Liver (tissue), 3 donors: ENCODE data around the gene TOMM20.

Experiments
- RAD21 ChIP-seq, 2 donors: IDR thresholded peaks; 2 replicates each; pipeline ENCODE4 v1.6.1; 2016; ENCODE audit warnings: antibody characterized with exemption in 2 of 2, mild to moderate bottlenecking in 2 of 2
- TAF1 ChIP-seq: conservative IDR thresholded peaks from 2 replicates; pipeline ENCODE4 v1.6.1; 2016; ENCODE audit warnings: antibody characterized with exemption, mild to moderate bottlenecking
- TF ChIP-seq, protein P1 (sequence below): fragments of 150-350 bp; IDR thresholded peaks from 2 replicates; pipeline ENCODE4 v1.5.1; 2017; ENCODE audit warnings: improper control_type of control experiment, low read depth, low read length; ENCODE audit not compliant: missing input control
- TF ChIP-seq, protein P2 (sequence below): IDR thresholded peaks from 2 replicates; pipeline ENCODE4 v1.6.1; 2016; ENCODE audit warnings: antibody characterized with exemption
- TF ChIP-seq, protein P3 (sequence below): IDR thresholded peaks from 2 replicates; pipeline ENCODE4 v1.6.1; 2016; ENCODE audit warnings: antibody characterized with exemption, mild to moderate bottlenecking
- donor health status: healthy.
- donor health status: healthy.

DNA sequence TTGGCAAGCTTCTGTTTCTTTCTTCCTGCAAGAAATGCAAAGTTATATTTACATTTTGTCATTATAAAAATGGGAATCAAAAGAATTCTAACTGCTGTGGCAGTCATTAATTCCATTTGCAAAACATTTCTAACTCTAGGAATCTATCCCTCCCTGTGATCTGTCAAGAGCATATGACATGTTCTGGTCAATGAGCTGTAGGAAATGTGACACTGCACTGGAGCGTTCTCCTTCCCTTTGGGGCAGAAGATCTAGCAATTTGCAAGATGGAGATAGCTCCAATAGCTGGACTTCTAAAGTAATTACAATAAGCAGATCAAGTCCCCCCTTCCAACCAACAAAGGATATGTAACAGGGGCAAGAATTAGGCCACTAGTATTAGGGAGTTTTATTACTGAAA, 6.3 kb downstream of the TOMM20 start:
- TF ChIP-seq, protein P1, sequence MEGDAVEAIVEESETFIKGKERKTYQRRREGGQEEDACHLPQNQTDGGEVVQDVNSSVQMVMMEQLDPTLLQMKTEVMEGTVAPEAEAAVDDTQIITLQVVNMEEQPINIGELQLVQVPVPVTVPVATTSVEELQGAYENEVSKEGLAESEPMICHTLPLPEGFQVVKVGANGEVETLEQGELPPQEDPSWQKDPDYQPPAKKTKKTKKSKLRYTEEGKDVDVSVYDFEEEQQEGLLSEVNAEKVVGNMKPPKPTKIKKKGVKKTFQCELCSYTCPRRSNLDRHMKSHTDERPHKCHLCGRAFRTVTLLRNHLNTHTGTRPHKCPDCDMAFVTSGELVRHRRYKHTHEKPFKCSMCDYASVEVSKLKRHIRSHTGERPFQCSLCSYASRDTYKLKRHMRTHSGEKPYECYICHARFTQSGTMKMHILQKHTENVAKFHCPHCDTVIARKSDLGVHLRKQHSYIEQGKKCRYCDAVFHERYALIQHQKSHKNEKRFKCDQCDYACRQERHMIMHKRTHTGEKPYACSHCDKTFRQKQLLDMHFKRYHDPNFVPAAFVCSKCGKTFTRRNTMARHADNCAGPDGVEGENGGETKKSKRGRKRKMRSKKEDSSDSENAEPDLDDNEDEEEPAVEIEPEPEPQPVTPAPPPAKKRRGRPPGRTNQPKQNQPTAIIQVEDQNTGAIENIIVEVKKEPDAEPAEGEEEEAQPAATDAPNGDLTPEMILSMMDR, result no peak
- TF ChIP-seq TAF1 (no peak), RAD21 (IDR thresholded peaks at IDR 0.05) (no peak)
- TF ChIP-seq, protein P2, sequence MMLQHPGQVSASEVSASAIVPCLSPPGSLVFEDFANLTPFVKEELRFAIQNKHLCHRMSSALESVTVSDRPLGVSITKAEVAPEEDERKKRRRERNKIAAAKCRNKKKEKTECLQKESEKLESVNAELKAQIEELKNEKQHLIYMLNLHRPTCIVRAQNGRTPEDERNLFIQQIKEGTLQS, result no peak
- TF ChIP-seq, protein P3, sequence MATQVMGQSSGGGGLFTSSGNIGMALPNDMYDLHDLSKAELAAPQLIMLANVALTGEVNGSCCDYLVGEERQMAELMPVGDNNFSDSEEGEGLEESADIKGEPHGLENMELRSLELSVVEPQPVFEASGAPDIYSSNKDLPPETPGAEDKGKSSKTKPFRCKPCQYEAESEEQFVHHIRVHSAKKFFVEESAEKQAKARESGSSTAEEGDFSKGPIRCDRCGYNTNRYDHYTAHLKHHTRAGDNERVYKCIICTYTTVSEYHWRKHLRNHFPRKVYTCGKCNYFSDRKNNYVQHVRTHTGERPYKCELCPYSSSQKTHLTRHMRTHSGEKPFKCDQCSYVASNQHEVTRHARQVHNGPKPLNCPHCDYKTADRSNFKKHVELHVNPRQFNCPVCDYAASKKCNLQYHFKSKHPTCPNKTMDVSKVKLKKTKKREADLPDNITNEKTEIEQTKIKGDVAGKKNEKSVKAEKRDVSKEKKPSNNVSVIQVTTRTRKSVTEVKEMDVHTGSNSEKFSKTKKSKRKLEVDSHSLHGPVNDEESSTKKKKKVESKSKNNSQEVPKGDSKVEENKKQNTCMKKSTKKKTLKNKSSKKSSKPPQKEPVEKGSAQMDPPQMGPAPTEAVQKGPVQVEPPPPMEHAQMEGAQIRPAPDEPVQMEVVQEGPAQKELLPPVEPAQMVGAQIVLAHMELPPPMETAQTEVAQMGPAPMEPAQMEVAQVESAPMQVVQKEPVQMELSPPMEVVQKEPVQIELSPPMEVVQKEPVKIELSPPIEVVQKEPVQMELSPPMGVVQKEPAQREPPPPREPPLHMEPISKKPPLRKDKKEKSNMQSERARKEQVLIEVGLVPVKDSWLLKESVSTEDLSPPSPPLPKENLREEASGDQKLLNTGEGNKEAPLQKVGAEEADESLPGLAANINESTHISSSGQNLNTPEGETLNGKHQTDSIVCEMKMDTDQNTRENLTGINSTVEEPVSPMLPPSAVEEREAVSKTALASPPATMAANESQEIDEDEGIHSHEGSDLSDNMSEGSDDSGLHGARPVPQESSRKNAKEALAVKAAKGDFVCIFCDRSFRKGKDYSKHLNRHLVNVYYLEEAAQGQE, result no peak
